Measurements from ENCODE around the gene CUEDC1.

DNA sequence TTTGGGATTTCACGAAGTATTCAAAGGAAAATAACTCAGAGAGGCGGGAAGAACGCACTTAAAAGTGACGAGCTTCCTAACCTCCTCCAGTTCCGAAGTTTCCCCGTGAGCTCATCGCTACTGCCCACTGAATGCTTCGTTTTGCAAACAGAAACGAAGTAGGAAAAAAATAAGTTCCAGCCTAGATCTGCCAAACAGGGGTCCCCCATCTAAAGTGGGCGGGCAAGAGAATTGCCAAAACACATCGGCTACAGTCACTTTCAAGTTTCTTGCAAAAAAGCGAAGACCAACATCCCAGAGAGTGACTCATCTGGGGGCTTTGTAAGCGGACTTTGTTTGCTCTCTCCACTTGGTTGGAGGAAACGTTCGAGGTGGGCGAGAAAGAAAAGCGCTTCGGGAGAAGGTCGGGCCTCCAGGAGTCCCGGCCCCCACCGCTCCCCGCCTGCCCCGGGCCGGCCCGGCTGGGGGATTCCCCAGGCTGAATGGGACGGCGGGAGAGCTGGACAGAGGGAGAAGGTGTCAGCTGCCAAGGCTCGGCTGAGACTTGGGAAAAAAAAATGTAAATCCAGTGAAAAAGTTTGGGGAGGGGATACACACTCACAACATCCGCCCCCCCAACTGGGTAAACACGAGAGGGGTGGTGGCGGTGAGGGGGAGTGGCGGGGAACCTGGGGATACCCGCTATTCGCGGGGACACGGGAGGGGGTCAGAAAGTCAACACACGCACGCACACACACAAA, 31.8 kb upstream of the CUEDC1 start:
- TF ChIP-seq, protein P1, sequence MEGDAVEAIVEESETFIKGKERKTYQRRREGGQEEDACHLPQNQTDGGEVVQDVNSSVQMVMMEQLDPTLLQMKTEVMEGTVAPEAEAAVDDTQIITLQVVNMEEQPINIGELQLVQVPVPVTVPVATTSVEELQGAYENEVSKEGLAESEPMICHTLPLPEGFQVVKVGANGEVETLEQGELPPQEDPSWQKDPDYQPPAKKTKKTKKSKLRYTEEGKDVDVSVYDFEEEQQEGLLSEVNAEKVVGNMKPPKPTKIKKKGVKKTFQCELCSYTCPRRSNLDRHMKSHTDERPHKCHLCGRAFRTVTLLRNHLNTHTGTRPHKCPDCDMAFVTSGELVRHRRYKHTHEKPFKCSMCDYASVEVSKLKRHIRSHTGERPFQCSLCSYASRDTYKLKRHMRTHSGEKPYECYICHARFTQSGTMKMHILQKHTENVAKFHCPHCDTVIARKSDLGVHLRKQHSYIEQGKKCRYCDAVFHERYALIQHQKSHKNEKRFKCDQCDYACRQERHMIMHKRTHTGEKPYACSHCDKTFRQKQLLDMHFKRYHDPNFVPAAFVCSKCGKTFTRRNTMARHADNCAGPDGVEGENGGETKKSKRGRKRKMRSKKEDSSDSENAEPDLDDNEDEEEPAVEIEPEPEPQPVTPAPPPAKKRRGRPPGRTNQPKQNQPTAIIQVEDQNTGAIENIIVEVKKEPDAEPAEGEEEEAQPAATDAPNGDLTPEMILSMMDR (IDR thresholded peaks at IDR 0.05) = no peak
- TF ChIP-seq POLR2AphosphoS5 (IDR thresholded peaks at IDR 0.05) = no peak

Measured in prostate gland (tissue), 2 donors.